WTC11 (cell line): ENCODE results near the gene RXRB. TPM values are rescaled to one million over a fixed set of nuclear protein-coding genes. Genes with fewer than 3 reads are reported as not detected.

Experiments
- ATAC-seq: fragments of 200-7000 bp; cut with Tn5 transposase; 2 replicates; pipeline ENCODE4 v1.10.0; 2021; ENCODE audit warnings: mild to moderate bottlenecking, moderate library complexity
- CTCF ChIA-PET: fragments of 300-600 bp; sonication (Branson Sonifier 250); formaldehyde crosslinking; loops from one replicate; lab custom pipeline; 2021; ENCODE audit warnings: antibody characterized with exemption; lab: Charles Lee
- POLR2A ChIA-PET: fragments of 350-600 bp; sonication (Branson Sonifier 250); formaldehyde crosslinking; loops from one replicate; lab custom pipeline; 2021; ENCODE audit warnings: antibody characterized with exemption; lab: Charles Lee
- DNase-seq: peaks from one replicate; pipeline ENCODE4 v3.0.0; 2021; ENCODE audit warnings: low spot score
- H3K27ac Mint-ChIP-seq: 2 replicates; pipeline ENCODE4 v1.8.0; 2021; ENCODE audit warnings: mixed read lengths
- H3K27me3 Mint-ChIP-seq: 2 replicates; pipeline ENCODE4 v1.8.0; 2021; ENCODE audit warnings: low read depth, mild to moderate bottlenecking, moderate library complexity, mixed read lengths
- H3K36me3 Mint-ChIP-seq: 2 replicates; pipeline ENCODE4 v1.8.0; 2021; ENCODE audit warnings: mixed read lengths
- H3K4me1 Mint-ChIP-seq: 2 replicates; pipeline ENCODE4 v1.8.0; 2022; ENCODE audit warnings: mixed read lengths
- H3K4me3 Mint-ChIP-seq: 2 replicates; pipeline ENCODE4 v1.8.0; 2021; ENCODE audit warnings: mild to moderate bottlenecking, moderate library complexity, mixed read lengths
- H3K9me3 Mint-ChIP-seq: 2 replicates; pipeline ENCODE4 v1.8.0; 2021; ENCODE audit warnings: mixed read lengths
- AFF4 ChIP-seq: sonication (generic); formaldehyde crosslinking; IDR thresholded peaks from 2 replicates; pipeline ENCODE4 v1.8.1; 2023; ENCODE audit warnings: mild to moderate bottlenecking, missing genetic modification reagents, borderline replicate concordance
- ATF2 ChIP-seq: sonication (generic); formaldehyde crosslinking; IDR thresholded peaks from 2 replicates; pipeline ENCODE4 v1.8.1; 2022; ENCODE audit warnings: low read depth, missing genetic modification reagents, borderline replicate concordance
- ATF3 ChIP-seq: sonication (generic); formaldehyde crosslinking; conservative IDR thresholded peaks from 2 replicates; pipeline ENCODE4 v1.8.1; 2022; ENCODE audit warnings: mild to moderate bottlenecking, missing genetic modification reagents
- CREB1 ChIP-seq: sonication (generic); formaldehyde crosslinking; IDR thresholded peaks from 2 replicates; pipeline ENCODE4 v1.8.0; 2023; ENCODE audit warnings: mild to moderate bottlenecking, missing genetic modification reagents
- ERG ChIP-seq: fragments of 250-450 bp; sonication (Bioruptor Pico); IDR thresholded peaks from 2 replicates; pipeline ENCODE4 v1.8.0; 2021; ENCODE audit warnings: mild to moderate bottlenecking
- HMGA2 ChIP-seq: fragments of 250-450 bp; sonication (Bioruptor Pico); IDR thresholded peaks from 2 replicates; pipeline ENCODE4 v1.4.0; 2021; ENCODE audit warnings: mild to moderate bottlenecking, moderate library complexity
- MYBL2 ChIP-seq: sonication (generic); formaldehyde crosslinking; IDR thresholded peaks from 2 replicates; pipeline ENCODE4 v1.8.1; 2023; ENCODE audit warnings: mild to moderate bottlenecking, moderate library complexity, missing genetic modification reagents
- PREB ChIP-seq: sonication (generic); formaldehyde crosslinking; IDR thresholded peaks from 2 replicates; pipeline ENCODE4 v1.8.1; 2022; ENCODE audit warnings: mild to moderate bottlenecking, missing genetic modification reagents, moderate library complexity, borderline replicate concordance
- RORB ChIP-seq: fragments of 250-450 bp; sonication (Bioruptor Pico); IDR thresholded peaks from 2 replicates; pipeline ENCODE4 v1.9.0; 2021; ENCODE audit warnings: mild to moderate bottlenecking
- SMAD3 ChIP-seq: sonication (generic); formaldehyde crosslinking; IDR thresholded peaks from 2 replicates; pipeline ENCODE4 v1.8.0; 2022; ENCODE audit warnings: missing genetic modification reagents, mild to moderate bottlenecking, borderline replicate concordance
- SMAD4 ChIP-seq: sonication (generic); formaldehyde crosslinking; IDR thresholded peaks from 2 replicates; pipeline ENCODE4 v1.8.0; 2022; ENCODE audit warnings: mild to moderate bottlenecking, missing genetic modification reagents
- TCF7 ChIP-seq: sonication (generic); formaldehyde crosslinking; IDR thresholded peaks from 2 replicates; pipeline ENCODE4 v1.8.0; 2022; ENCODE audit warnings: mild to moderate bottlenecking, low read depth, missing genetic modification reagents, moderate library complexity
- ZBTB21 ChIP-seq: sonication (generic); formaldehyde crosslinking; IDR thresholded peaks from 2 replicates; pipeline ENCODE4 v1.8.1; 2023; ENCODE audit warnings: mild to moderate bottlenecking, missing genetic modification reagents, borderline replicate concordance
- ZMAT4 ChIP-seq: fragments of 250-450 bp; sonication (Bioruptor Pico); IDR thresholded peaks from 2 replicates; pipeline ENCODE4 v1.9.0; 2021; ENCODE audit warnings: mild to moderate bottlenecking
- ZNF121 ChIP-seq: sonication (generic); formaldehyde crosslinking; IDR thresholded peaks from 2 replicates; pipeline ENCODE4 v1.8.0; 2023; ENCODE audit warnings: missing genetic modification reagents
- ZNF512 ChIP-seq: sonication (generic); formaldehyde crosslinking; IDR thresholded peaks from 2 replicates; pipeline ENCODE4 v1.8.1; 2022; ENCODE audit warnings: missing genetic modification reagents, borderline replicate concordance
- ZNF532 ChIP-seq: fragments of 250-450 bp; sonication (Bioruptor Pico); IDR thresholded peaks from 2 replicates; pipeline ENCODE4 v1.9.0; 2021; ENCODE audit warnings: mild to moderate bottlenecking, borderline replicate concordance
- total RNA-seq: library from RNA; stranded (reverse); gene quantifications from 3 replicates; pipeline ENCODE4 v1.2.3, GENCODE V29; 2021

The RXRB gene
- total RNA-seq, 1 experiment from 2014 or later, result 24.5 TPM

- Mint-ChIP-seq H3K4me3 (no peak overlapping the region), H3K27ac (no peak overlapping the region), H3K9me3 (no peaks in the 10 kb centered on the region), H3K27me3 (peaks cover 45% of the 10 kb centered on the region), H3K4me1 (peaks cover 18% of the 10 kb centered on the region), H3K36me3 (no peaks in the 10 kb centered on the region)
- no peak for DNase-seq
- ChIA-PET CTCF (interaction anchor here (1.8 to 2.9 kb wide), 2 partner anchors 10 to 112 kb away, joined by 5 to 10 read pairs; no protein-coding TSS in a partner anchor), POLR2A (no interaction called here)
- ATAC-seq, result no peak
- TF ChIP-seq TCF7 (no peak), ERG (CRISPR knock-in tag) (no peak), ZNF512 (no peak), ZMAT4 (CRISPR knock-in tag) (no peak), SMAD3 (no peak), SMAD4 (CRISPR knock-in tag) (no peak)
Observed at GRCh38 chr6:33237741-33238140, 37.3 kb upstream of the RXRB start.

GRCh38 chr6:33236852-33237251, 36.4 kb upstream of the RXRB start:
- no peak overlapping the region for H3K4me3 Mint-ChIP-seq
- H3K27me3 Mint-ChIP-seq, result peaks cover 36% of the 10 kb centered on the region
- ATAC-seq (no peak), DNase-seq (no peak)
- H3K36me3 Mint-ChIP-seq, result no peaks in the 10 kb centered on the region
- no peak overlapping the region for H3K27ac Mint-ChIP-seq
- no peak for TF ChIP-seq HMGA2 (CRISPR knock-in tag)
- TF ChIP-seq MYBL2, result no peak
- TF ChIP-seq ZNF121, result no peak
- no peak for TF ChIP-seq ZNF532 (CRISPR knock-in tag)
- no peak for TF ChIP-seq ZBTB21 (CRISPR knock-in tag)
- no peak for TF ChIP-seq CREB1
- no peak for TF ChIP-seq RORB
- POLR2A ChIA-PET, result interaction anchor here (0.5 kb wide), 1 partner anchor 227 kb away, joined by 6 read pairs; no protein-coding TSS in a partner anchor
- CTCF ChIA-PET, result interaction anchor here (0.8 to 1.8 kb wide), 3 partner anchors 11 to 65 kb away, joined by 3 to 5 read pairs (median 3); no protein-coding TSS in a partner anchor
- H3K4me1 Mint-ChIP-seq, result peaks cover 18% of the 10 kb centered on the region
- H3K9me3 Mint-ChIP-seq, result no peaks in the 10 kb centered on the region

GRCh38 chr6:33236328-33236727, 35.9 kb upstream of the RXRB start:
- CTCF ChIA-PET, result interaction anchor here (0.8 to 3.8 kb wide), 8 partner anchors 10 to 78 kb away, joined by 3 to 28 read pairs (median 4); no protein-coding TSS in a partner anchor
- H3K9me3 Mint-ChIP-seq, result no peaks in the 10 kb centered on the region
- ATAC-seq, result no peak
- TF ChIP-seq ATF2 (CRISPR knock-in tag) (no peak), ATF3 (CRISPR knock-in tag) (no peak), PREB (CRISPR knock-in tag) (no peak), AFF4 (CRISPR knock-in tag) (no peak)
- TF ChIP-seq, all 79 proteins: peak for 0
- Mint-ChIP-seq H3K36me3 (no peaks in the 10 kb centered on the region), H3K4me1 (peaks cover 18% of the 10 kb centered on the region), H3K27ac (no peak overlapping the region), H3K27me3 (peaks cover 31% of the 10 kb centered on the region), H3K4me3 (no peak overlapping the region)
- POLR2A ChIA-PET, result interaction anchor here (0.5 to 0.6 kb wide), 2 partner anchors 27 to 228 kb away, joined by 3 to 6 read pairs; no protein-coding TSS in a partner anchor
- no peak for DNase-seq
